ENCODE measurements around the gene DIS3L2.

The DIS3L2 gene

DNA sequence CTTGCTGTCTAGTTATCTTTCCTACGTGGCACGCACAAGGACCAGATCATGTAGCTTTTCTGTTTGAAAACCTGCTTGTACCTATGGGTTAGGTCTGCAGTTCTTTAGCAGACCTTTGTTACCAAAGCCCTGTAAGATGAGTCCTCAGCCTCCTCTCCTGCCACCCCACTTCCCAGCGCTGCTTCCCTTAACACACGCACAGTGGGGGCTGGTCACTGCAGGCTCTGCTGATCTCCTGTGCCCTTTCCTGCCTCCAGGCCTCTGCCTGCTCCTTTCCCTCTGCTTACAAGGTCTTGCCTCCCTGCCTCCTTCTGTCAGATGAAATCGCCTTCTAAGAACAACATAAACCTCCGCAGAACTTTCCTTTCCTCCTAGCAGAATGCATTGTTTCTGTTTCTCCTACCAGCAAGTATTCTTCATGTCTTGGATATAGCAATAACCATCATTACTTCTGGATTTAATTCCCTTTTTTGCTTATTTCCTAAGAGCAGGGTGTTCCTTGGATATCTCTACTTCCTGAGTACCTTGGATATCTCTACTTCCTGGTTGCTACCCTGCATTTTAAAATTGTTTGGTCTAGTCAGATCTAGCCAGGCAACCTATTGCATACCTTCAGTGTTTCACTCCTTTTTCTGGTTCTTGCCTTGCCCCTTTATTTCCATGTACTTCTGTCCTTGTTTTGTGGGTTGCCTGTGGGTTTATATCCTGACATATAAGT, 257.4 kb downstream of the DIS3L2 start:
- in situ Hi-C loops (cut with HindIII; ENCODE audit: low sequenced_read_pairs) = no loop called here

- in situ Hi-C loops (cut with HindIII; ENCODE audit: low sequenced_read_pairs) = no loop called here
These were observed 258.0 kb downstream of the DIS3L2 start for GRCh38 chr2:232219496-232219870.

DNA sequence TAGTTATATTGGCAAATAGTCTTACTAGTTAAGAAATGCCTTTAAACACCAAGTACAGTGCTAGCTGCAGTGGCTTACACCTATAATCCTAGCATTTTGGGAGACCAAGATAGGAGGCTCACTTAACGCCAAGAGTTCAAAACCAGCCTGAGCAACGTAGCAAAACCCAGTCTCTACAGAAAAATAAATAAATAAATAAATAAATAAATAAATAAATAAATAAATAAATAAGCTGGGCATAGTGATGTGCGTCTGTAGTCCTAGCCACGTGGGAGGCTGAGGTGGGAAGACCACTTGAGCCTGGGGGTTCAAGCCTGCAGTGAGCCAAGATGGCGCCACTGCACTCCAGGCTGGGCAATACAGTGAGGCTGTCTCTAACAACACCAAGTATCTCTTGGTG, 258.4 kb downstream of the DIS3L2 start:
- in situ Hi-C loops (cut with HindIII; ENCODE audit: low sequenced_read_pairs) = loop anchor here (5.0 kb wide), 1 partner anchor 37 kb away; no protein-coding TSS in a partner anchor

DNA sequence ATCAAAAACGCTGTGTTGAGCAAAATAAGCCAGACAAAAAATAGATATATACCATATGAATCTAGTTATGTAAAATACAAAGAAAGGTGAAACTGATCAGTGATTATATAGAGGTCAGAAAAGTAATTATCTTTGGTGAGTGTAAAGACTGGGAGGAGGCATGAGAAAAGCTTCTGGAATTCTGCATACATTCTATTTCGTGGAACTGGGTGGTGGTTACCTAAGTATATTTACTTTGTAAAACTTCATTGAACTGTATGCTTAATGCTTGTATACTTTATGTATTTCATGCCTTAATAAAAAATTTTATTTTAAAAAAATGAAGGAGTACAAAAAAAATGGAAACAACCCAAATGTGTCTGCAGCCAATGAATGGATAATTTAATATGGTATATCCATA, 263.9 kb downstream of the DIS3L2 start:
- in situ Hi-C loops (cut with HindIII; ENCODE audit: low sequenced_read_pairs) = no loop called here

GRCh38 chr2:232225895-232226294, 264.4 kb downstream of the DIS3L2 start:
- in situ Hi-C loops (cut with HindIII; ENCODE audit: low sequenced_read_pairs) = no loop called here

GRCh38 chr2:232228332-232228731, 266.8 kb downstream of the DIS3L2 start:
- in situ Hi-C loops (cut with HindIII; ENCODE audit: low sequenced_read_pairs) = no loop called here

GRCh38 chr2:232228971-232229894, 267.7 kb downstream of the DIS3L2 start:
- in situ Hi-C loops (cut with HindIII; ENCODE audit: low sequenced_read_pairs) = no loop called here

GRCh38 chr2:232229911-232230310, 268.4 kb downstream of the DIS3L2 start:
- in situ Hi-C loops (cut with HindIII; ENCODE audit: low sequenced_read_pairs) = no loop called here

- in situ Hi-C loops (cut with HindIII; ENCODE audit: low sequenced_read_pairs) = no loop called here
These were observed 269.0 kb downstream of the DIS3L2 start for GRCh38 chr2:232230560-232230959.

- in situ Hi-C loops (cut with HindIII; ENCODE audit: low sequenced_read_pairs) = no loop called here
These were observed 270.0 kb downstream of the DIS3L2 start for GRCh38 chr2:232231554-232231953.

DNA sequence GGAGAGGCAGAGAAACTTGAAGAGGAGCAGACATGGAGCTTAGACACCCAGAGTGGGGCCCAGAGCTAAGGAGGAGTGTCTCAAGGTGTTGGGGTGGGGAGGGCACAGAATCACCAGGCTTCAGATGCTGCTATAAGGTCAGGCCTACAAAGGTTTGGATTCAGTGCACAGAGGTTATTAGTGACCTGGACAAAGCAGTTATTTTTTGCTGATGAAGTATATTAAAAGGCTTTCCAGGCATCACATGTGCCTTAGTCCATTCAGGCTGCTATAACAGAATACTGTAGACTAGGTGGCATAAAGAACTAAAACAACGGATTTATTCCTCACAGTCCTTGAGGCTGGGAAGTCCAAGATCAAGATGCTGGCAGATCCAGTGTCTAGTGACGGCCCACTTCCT, 271.4 kb downstream of the DIS3L2 start:
- in situ Hi-C loops (cut with HindIII; ENCODE audit: low sequenced_read_pairs) = no loop called here

- in situ Hi-C loops (cut with HindIII; ENCODE audit: low sequenced_read_pairs) = no loop called here
These were observed 273.6 kb downstream of the DIS3L2 start for GRCh38 chr2:232234922-232235615.

- in situ Hi-C loops (cut with HindIII; ENCODE audit: low sequenced_read_pairs) = no loop called here
These were observed 274.2 kb downstream of the DIS3L2 start for GRCh38 chr2:232235716-232236115.

DNA sequence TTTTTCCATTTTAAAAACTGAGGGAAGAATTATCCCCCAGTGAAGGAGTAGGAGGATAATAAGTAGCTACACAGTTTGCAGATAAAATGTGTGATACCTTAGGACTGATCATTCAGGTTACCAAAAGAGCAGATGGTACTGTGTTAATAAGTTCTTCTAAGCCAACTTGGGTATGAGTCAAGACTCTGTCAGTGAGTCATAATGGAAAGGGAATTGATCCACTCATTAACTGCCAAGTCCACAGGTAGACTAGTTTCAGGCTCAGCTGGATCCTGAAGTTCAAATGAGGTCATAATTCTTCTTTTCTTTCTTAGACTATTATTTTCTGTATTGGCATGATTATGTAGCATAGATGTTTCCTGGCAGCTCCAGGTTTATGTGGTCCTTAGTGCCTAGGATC, 274.7 kb downstream of the DIS3L2 start:
- in situ Hi-C loops (cut with HindIII; ENCODE audit: low sequenced_read_pairs) = no loop called here

DNA sequence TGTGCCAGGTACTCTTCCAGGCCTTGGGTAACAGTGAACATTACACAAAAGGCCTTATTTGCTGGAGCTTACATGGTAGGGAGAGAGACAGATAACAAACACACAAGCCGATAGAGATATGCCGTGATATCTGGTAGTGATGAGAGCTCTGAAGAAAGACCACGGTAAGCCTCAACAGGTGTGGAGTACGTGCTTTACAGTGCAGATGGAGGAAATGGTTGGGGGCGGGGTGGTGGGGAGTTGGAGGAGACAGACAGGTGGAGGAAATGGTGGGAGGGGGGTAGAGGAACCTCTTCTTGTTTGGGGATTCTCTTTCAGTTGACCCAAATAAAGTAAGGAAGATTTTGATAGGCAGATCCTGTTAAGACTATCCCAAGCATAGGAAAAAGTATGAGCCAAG, 276.0 kb downstream of the DIS3L2 start:
- in situ Hi-C loops (cut with HindIII; ENCODE audit: low sequenced_read_pairs) = no loop called here

- in situ Hi-C loops (cut with HindIII; ENCODE audit: low sequenced_read_pairs) = no loop called here
These were observed 276.6 kb downstream of the DIS3L2 start for GRCh38 chr2:232238108-232238507.

GRCh38 chr2:232238596-232238995, 277.1 kb downstream of the DIS3L2 start:
- in situ Hi-C loops (cut with HindIII; ENCODE audit: low sequenced_read_pairs) = no loop called here

DNA sequence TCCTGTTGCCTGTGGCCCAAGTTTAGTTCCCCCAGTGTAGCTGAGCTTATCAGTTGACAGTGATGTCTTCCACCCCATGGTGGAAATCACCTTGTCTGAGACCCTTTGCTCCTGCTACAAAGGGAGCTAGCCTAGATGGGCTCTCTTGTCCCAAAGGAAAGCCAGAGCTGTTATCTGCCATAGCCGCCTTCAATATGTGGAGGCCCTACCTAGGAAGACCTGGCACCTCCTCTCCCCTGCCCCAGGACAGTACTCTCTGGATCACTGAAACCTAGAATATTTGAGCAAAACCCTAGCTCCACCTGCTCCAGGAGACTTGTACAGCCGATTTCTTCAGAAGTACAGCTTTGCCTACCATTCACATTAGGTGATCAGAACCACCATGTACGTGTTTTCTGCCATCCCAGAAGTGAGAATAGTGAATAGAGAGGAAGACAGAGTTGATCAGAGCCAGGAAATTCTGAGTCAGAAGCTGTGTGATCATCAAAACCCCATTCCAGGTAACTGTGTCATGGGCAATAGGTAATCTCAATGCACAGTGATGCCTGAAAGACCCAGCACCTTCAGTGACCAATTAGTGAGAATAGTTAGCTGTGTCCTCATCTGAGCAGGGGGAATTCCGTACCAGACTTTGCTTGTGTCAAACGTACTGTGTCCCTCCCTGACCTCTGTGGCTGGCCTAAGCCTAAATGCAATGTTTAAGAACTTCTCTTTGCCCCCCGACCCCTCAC, 278.6 kb downstream of the DIS3L2 start:
- in situ Hi-C loops (cut with HindIII; ENCODE audit: low sequenced_read_pairs) = no loop called here

DNA sequence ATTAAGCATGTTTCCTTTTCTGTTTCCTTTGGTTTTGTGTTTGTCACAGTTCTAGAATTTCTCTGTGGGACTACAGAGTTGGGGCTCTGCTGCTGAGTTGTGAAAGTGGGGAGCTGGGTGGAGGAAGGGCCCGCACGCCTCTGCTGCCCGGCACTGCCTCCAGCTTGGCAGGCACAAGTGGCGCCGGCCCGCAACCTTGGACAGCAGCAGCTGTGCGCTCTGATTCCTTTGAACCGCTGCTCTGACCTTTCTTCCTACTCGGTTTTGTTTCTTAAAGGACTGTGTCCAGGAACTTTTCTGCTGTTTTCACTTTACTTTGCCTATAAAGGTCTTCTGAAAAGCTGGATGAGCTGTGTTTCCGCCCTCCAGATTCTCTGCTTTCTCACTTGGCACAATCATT, 279.4 kb downstream of the DIS3L2 start:
- in situ Hi-C loops (cut with HindIII; ENCODE audit: low sequenced_read_pairs) = no loop called here

DNA sequence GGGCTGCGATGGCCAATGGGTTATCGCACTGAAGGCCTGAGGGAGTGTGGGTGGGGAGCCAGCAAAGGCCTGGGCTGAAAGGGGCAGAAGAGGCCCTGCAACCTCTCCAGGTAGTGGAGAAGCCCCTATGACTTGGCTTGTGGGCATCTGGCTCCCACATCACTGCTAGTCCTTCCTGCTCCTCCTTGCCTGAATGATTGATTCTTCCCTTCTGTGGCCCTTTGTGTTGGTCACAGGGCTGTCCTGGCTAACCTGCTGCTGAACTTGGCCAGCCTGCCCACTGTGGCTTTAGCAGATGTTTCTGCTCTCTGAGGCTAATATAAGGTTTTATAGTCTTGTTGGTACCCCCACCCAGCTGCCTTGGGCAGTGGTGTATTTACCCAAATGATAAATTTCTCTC, 280.8 kb downstream of the DIS3L2 start:
- in situ Hi-C loops (cut with HindIII; ENCODE audit: low sequenced_read_pairs) = no loop called here

GRCh38 chr2:232245111-232245510, 283.6 kb downstream of the DIS3L2 start:
- in situ Hi-C loops (cut with HindIII; ENCODE audit: low sequenced_read_pairs) = no loop called here

Measured in endothelial cell of hepatic sinusoid (primary cell).